Liver (tissue), 9 donors: ENCODE results near the gene PPP3CA. TPM values are rescaled to one million over a fixed set of nuclear protein-coding genes. Genes with fewer than 3 reads are reported as not detected.

Source experiments
- DNase-seq: peaks from one replicate; pipeline ENCODE4 v3.0.0-alpha.2; 2017; ENCODE audit warnings: low spot score
- H3K27ac ChIP-seq, 2 donors: one replicate each; pipeline ENCODE4 v1.7.0; 2013; ENCODE audit warnings: inconsistent platforms in 2 of 2, low read length in 2 of 2, control low read depth in 1 of 2, low read depth in 1 of 2, mild to moderate bottlenecking in 1 of 2
- H3K27me3 ChIP-seq, 4 donors: one replicate each; pipeline versions ENCODE4 v1.6.1 to v1.7.0; 2013; ENCODE audit warnings: low read length in 3 of 4, inconsistent platforms in 1 of 4, mild to moderate bottlenecking in 1 of 4, moderate library complexity in 1 of 4; ENCODE audit not compliant: control insufficient read depth in 4 of 4, insufficient read depth in 4 of 4
- H3K36me3 ChIP-seq, 4 donors: one replicate each; pipeline versions ENCODE4 v1.6.1 to v1.7.0; 2013; ENCODE audit warnings: low read length in 3 of 4, mild to moderate bottlenecking in 3 of 4, low read depth in 1 of 4, moderate library complexity in 1 of 4; ENCODE audit not compliant: control insufficient read depth in 4 of 4, insufficient read depth in 3 of 4
- H3K4me1 ChIP-seq, 4 donors: one replicate each; pipeline versions ENCODE4 v1.6.1 to v1.7.0; 2013; ENCODE audit warnings: low read length in 3 of 4, mild to moderate bottlenecking in 3 of 4, moderate library complexity in 1 of 4; ENCODE audit not compliant: control insufficient read depth in 4 of 4, insufficient read depth in 4 of 4
- H3K4me3 ChIP-seq, 3 donors: one replicate each; pipeline versions ENCODE4 v1.6.1 to v1.7.0; 2013; ENCODE audit warnings: low read length in 3 of 3, control low read depth in 1 of 3, low read depth in 1 of 3, mild to moderate bottlenecking in 1 of 3
- H3K9ac ChIP-seq, 2 donors: one replicate each; pipeline ENCODE4 v1.7.0; 2013; ENCODE audit warnings: low read length in 2 of 2, mild to moderate bottlenecking in 2 of 2, moderate library complexity in 2 of 2, control low read depth in 1 of 2, low read depth in 1 of 2
- H3K9me3 ChIP-seq, 4 donors: one replicate each; pipeline versions ENCODE4 v1.6.1 to v1.7.0; 2013; ENCODE audit warnings: low read length in 3 of 4; ENCODE audit not compliant: control insufficient read depth in 4 of 4
- EGR1 ChIP-seq, 2 donors: IDR thresholded peaks; 2 replicates each; pipeline ENCODE4 v1.6.1; 2016 to 2018; ENCODE audit warnings: antibody characterized with exemption in 2 of 2, low read depth in 2 of 2
- FOXA1 ChIP-seq: IDR thresholded peaks from 2 replicates; pipeline ENCODE4 v1.6.1; 2016; ENCODE audit warnings: antibody characterized with exemption
- FOXA2 ChIP-seq: IDR thresholded peaks from 2 replicates; pipeline ENCODE4 v1.6.1; 2016; ENCODE audit warnings: antibody characterized with exemption
- GABPA ChIP-seq, 2 donors: IDR thresholded peaks in 1 of 2; conservative IDR thresholded peaks in 1 of 2; 2 replicates each; pipeline ENCODE4 v1.6.1; 2016; ENCODE audit warnings: antibody characterized with exemption in 2 of 2, mild to moderate bottlenecking in 1 of 2, moderate library complexity in 1 of 2
- HNF4A ChIP-seq, 2 donors: conservative IDR thresholded peaks; 2 replicates each; pipeline ENCODE4 v1.6.1; 2016; ENCODE audit warnings: antibody characterized with exemption in 2 of 2, mild to moderate bottlenecking in 2 of 2
- HNF4G ChIP-seq: IDR thresholded peaks from 2 replicates; pipeline ENCODE4 v1.6.1; 2016; ENCODE audit warnings: antibody characterized with exemption
- JUND ChIP-seq, 2 donors: IDR thresholded peaks; 2 replicates each; pipeline ENCODE4 v1.6.1; 2016; ENCODE audit warnings: antibody characterized with exemption in 2 of 2
- NR2F2 ChIP-seq: IDR thresholded peaks from 2 replicates; pipeline ENCODE4 v1.6.1; 2016; ENCODE audit warnings: antibody characterized with exemption
- RAD21 ChIP-seq, 2 donors: IDR thresholded peaks; 2 replicates each; pipeline ENCODE4 v1.6.1; 2016; ENCODE audit warnings: antibody characterized with exemption in 2 of 2, mild to moderate bottlenecking in 2 of 2
- RXRA ChIP-seq, 2 donors: IDR thresholded peaks; 2 replicates each; pipeline ENCODE4 v1.6.1; 2017 to 2018; ENCODE audit warnings: antibody characterized with exemption in 2 of 2, mild to moderate bottlenecking in 1 of 2
- SP1 ChIP-seq: IDR thresholded peaks from 2 replicates; pipeline ENCODE4 v1.6.1; 2018; ENCODE audit warnings: antibody characterized with exemption, mild to moderate bottlenecking
- TAF1 ChIP-seq: conservative IDR thresholded peaks from 2 replicates; pipeline ENCODE4 v1.6.1; 2016; ENCODE audit warnings: antibody characterized with exemption, mild to moderate bottlenecking
- YY1 ChIP-seq: IDR thresholded peaks from 2 replicates; pipeline ENCODE4 v1.6.1; 2016; ENCODE audit warnings: antibody characterized with exemption, mild to moderate bottlenecking
- WGBS: extraction: QIAGEN DNeasy Blood & Tissue Kit; methylation state at CpG from one replicate; pipeline ENCODE4 v1.1.7; 2013; 5-methylcytosine and 5-hydroxymethylcytosine counted together
- polyA plus RNA-seq, 2 donors: library from polyadenylated mRNA; stranded (reverse) in 1 of 2; unstranded in 1 of 2; fragments of 200-250 nt in 1 of 2; fragments of >200 nt in 1 of 2; fragmentation: Nextera tagmentation in 1 of 2; extraction: Ambion mirVana in 1 of 2; gene quantifications; one replicate each; pipeline versions ENCODE4 v1.2.1 to v1.2.3, GENCODE V29; 2013 to 2015
- total RNA-seq, 2 donors: library from RNA; depleted of rRNA; stranded (reverse); fragments of >200 nt; gene quantifications; one replicate each; pipeline ENCODE4 v1.2.3, GENCODE V29; 2014
- TF ChIP-seq, protein P1 (sequence below): fragments of 150-350 bp; IDR thresholded peaks from 2 replicates; pipeline ENCODE4 v1.5.1; 2017; ENCODE audit warnings: improper control_type of control experiment, low read depth, low read length; ENCODE audit not compliant: missing input control
- TF ChIP-seq, protein P2 (sequence below): IDR thresholded peaks from 2 replicates; pipeline ENCODE4 v1.6.1; 2016; ENCODE audit warnings: antibody characterized with exemption
- TF ChIP-seq, protein P3 (sequence below): IDR thresholded peaks from 2 replicates; pipeline ENCODE4 v1.6.1; 2016; ENCODE audit warnings: antibody characterized with exemption
- TF ChIP-seq, protein P4 (sequence below): IDR thresholded peaks from 2 replicates; pipeline ENCODE4 v1.6.1; 2016; ENCODE audit warnings: antibody characterized with exemption
- TF ChIP-seq, protein P5 (sequence below): IDR thresholded peaks from 2 replicates; pipeline ENCODE4 v1.6.1; 2016; ENCODE audit warnings: antibody characterized with exemption, mild to moderate bottlenecking
- donor health status: healthy.
- donor health status: healthy.
- donor health status: healthy.
- donor health status: healthy.
- donor health status: healthy.

The PPP3CA gene
- total and polyA plus RNA-seq, 4 donors, result 3.6 to 18.2 (median 14.2) TPM

DNA sequence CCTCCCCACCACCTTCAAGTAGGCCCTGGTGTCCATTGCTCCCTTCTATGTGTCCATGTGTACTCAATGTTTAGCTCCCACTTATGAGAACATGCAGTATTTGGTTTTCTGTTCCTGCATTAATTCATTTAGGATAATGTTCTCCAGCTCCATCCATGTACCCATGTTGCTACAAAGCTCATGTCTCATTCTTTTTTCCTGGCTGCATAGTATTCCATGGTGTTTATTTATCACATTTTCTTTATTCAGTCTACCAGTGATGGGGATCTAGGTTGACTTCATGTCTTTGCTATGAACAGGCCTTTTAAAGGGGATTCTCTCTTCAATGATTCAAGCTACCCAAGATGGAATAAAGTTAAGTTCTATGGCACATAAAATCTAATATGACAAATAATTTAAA, 119.6 kb downstream of the PPP3CA start:
- Histone ChIP-seq H3K36me3 (no peaks in the 10 kb centered on the region), H3K9ac (no peak overlapping the region), H3K4me3 (no peak overlapping the region), H3K27me3 (no peaks in the 10 kb centered on the region), H3K4me1 (peaks cover 0 to 6% (median under 1%) of the 10 kb centered on the region in 4 donors), H3K9me3 (no peaks in the 10 kb centered on the region), H3K27ac (no peak overlapping the region)
- no peak for TF ChIP-seq HNF4G
- no peak for TF ChIP-seq GABPA (IDR thresholded peaks at IDR 0.05 in 1 of 2, conservative IDR thresholded peaks at IDR 0.05 in 1 of 2)
- no peak for TF ChIP-seq FOXA1
- TF ChIP-seq, protein P1, sequence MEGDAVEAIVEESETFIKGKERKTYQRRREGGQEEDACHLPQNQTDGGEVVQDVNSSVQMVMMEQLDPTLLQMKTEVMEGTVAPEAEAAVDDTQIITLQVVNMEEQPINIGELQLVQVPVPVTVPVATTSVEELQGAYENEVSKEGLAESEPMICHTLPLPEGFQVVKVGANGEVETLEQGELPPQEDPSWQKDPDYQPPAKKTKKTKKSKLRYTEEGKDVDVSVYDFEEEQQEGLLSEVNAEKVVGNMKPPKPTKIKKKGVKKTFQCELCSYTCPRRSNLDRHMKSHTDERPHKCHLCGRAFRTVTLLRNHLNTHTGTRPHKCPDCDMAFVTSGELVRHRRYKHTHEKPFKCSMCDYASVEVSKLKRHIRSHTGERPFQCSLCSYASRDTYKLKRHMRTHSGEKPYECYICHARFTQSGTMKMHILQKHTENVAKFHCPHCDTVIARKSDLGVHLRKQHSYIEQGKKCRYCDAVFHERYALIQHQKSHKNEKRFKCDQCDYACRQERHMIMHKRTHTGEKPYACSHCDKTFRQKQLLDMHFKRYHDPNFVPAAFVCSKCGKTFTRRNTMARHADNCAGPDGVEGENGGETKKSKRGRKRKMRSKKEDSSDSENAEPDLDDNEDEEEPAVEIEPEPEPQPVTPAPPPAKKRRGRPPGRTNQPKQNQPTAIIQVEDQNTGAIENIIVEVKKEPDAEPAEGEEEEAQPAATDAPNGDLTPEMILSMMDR, result no peak
- no peak for TF ChIP-seq FOXA2
- no peak for TF ChIP-seq NR2F2
- TF ChIP-seq, protein P2, sequence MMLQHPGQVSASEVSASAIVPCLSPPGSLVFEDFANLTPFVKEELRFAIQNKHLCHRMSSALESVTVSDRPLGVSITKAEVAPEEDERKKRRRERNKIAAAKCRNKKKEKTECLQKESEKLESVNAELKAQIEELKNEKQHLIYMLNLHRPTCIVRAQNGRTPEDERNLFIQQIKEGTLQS, result no peak
- TF ChIP-seq, protein P3, sequence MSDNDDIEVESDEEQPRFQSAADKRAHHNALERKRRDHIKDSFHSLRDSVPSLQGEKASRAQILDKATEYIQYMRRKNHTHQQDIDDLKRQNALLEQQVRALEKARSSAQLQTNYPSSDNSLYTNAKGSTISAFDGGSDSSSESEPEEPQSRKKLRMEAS, result no peak
- no peak for TF ChIP-seq EGR1 (IDR thresholded peaks at IDR 0.05; ENCODE audit: low read depth in 2 of 2)
- no peak for TF ChIP-seq TAF1
- TF ChIP-seq, protein P4, sequence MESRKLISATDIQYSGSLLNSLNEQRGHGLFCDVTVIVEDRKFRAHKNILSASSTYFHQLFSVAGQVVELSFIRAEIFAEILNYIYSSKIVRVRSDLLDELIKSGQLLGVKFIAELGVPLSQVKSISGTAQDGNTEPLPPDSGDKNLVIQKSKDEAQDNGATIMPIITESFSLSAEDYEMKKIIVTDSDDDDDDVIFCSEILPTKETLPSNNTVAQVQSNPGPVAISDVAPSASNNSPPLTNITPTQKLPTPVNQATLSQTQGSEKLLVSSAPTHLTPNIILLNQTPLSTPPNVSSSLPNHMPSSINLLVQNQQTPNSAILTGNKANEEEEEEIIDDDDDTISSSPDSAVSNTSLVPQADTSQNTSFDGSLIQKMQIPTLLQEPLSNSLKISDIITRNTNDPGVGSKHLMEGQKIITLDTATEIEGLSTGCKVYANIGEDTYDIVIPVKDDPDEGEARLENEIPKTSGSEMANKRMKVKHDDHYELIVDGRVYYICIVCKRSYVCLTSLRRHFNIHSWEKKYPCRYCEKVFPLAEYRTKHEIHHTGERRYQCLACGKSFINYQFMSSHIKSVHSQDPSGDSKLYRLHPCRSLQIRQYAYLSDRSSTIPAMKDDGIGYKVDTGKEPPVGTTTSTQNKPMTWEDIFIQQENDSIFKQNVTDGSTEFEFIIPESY, result no peak
- TF ChIP-seq YY1, result no peak
- no peak for TF ChIP-seq RXRA (IDR thresholded peaks at IDR 0.05)
- TF ChIP-seq RAD21 (IDR thresholded peaks at IDR 0.05), result no peak
- TF ChIP-seq JUND (IDR thresholded peaks at IDR 0.05), result no peak
- no peak for DNase-seq

DNA sequence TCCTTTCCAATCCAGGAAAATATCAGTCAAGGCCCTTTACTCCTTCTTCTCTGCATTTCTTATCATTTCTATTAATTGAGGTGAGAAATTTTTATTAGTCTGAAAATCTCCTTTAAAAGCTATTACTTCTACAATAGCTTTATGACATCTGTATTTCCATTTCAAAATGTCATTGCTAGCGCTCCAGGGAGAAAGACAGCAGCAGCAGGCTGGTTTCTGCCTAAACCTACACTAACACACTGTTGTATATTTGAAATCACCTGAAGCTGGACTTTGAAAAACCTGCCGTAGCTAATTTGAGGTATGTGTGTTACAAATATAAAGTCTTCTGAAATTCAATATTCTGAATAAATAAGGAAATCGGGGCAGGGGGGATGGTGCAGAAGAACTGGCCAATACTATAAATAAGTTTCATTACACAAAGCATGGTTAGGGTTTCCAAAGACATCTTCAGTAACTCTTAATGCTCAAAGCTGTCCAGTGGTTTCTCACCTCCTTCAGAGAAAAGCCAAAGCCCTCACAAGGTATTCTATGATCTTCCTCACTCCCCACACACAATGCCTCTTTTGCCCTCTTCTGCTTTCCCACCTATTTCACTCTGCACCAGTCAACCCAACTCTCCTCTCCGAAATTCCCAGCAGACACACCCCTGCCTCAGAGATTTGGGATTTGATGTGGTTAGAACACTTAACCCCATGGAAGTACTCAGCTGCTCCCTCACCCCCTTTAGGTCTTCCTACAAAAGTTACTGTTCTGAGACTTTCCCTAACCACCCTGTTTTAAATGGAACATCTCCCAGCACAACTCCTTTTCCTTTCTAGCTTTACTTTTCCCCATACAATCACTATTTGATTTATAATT, 122.7 kb downstream of the PPP3CA start:
- 43% methylated on average over 4 of the region's 4 CpGs for WGBS
- no peak overlapping the region for H3K9ac ChIP-seq
- H3K4me1 ChIP-seq, result peaks cover 0 to 8% (median 0%) of the 10 kb centered on the region in 4 donors
- no peak for DNase-seq
- no peak overlapping the region for H3K27ac ChIP-seq
- H3K9me3 ChIP-seq, result no peaks in the 10 kb centered on the region
- H3K27me3 ChIP-seq, result no peaks in the 10 kb centered on the region
- H3K4me3 ChIP-seq, result no peak overlapping the region
- no peaks in the 10 kb centered on the region for H3K36me3 ChIP-seq
- TF ChIP-seq EGR1 (IDR thresholded peaks at IDR 0.05; ENCODE audit: low read depth in 2 of 2) (no peak), NR2F2 (no peak), GABPA (IDR thresholded peaks at IDR 0.05 in 1 of 2, conservative IDR thresholded peaks at IDR 0.05 in 1 of 2) (no peak), RAD21 (IDR thresholded peaks at IDR 0.05) (no peak), RXRA (IDR thresholded peaks at IDR 0.05) (no peak), YY1 (no peak), TAF1 (no peak), JUND (IDR thresholded peaks at IDR 0.05) (no peak), HNF4A (conservative IDR thresholded peaks at IDR 0.05) (no peak), FOXA2 (no peak), HNF4G (no peak), SP1 (no peak)
- TF ChIP-seq, protein P5, sequence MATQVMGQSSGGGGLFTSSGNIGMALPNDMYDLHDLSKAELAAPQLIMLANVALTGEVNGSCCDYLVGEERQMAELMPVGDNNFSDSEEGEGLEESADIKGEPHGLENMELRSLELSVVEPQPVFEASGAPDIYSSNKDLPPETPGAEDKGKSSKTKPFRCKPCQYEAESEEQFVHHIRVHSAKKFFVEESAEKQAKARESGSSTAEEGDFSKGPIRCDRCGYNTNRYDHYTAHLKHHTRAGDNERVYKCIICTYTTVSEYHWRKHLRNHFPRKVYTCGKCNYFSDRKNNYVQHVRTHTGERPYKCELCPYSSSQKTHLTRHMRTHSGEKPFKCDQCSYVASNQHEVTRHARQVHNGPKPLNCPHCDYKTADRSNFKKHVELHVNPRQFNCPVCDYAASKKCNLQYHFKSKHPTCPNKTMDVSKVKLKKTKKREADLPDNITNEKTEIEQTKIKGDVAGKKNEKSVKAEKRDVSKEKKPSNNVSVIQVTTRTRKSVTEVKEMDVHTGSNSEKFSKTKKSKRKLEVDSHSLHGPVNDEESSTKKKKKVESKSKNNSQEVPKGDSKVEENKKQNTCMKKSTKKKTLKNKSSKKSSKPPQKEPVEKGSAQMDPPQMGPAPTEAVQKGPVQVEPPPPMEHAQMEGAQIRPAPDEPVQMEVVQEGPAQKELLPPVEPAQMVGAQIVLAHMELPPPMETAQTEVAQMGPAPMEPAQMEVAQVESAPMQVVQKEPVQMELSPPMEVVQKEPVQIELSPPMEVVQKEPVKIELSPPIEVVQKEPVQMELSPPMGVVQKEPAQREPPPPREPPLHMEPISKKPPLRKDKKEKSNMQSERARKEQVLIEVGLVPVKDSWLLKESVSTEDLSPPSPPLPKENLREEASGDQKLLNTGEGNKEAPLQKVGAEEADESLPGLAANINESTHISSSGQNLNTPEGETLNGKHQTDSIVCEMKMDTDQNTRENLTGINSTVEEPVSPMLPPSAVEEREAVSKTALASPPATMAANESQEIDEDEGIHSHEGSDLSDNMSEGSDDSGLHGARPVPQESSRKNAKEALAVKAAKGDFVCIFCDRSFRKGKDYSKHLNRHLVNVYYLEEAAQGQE, result no peak
- TF ChIP-seq, protein P4, result no peak
- TF ChIP-seq, protein P2, result no peak
- TF ChIP-seq, protein P3, result no peak
